Muscle layer of colon (tissue), 2 donors: ENCODE results near the gene ARHGAP8.
"Not testable (repeated sequence)": the region's sequence is repeated elsewhere in the genome, so short reads cannot be mapped to it uniquely, and the experiment has no call there.

Source experiments
- H3K27ac ChIP-seq: one replicate; pipeline ENCODE4 v1.7.0; 2013; ENCODE audit warnings: low read depth, mild to moderate bottlenecking, low read length, moderate library complexity
- H3K27me3 ChIP-seq, 2 donors: one replicate each; pipeline ENCODE4 v1.7.0; 2013; ENCODE audit warnings: low read length in 2 of 2, mild to moderate bottlenecking in 2 of 2; ENCODE audit not compliant: insufficient read depth in 2 of 2, control insufficient read depth in 1 of 2
- H3K36me3 ChIP-seq: one replicate; pipeline ENCODE4 v1.7.0; 2013; ENCODE audit warnings: mild to moderate bottlenecking, low read length; ENCODE audit not compliant: insufficient read depth
- H3K4me1 ChIP-seq: one replicate; pipeline ENCODE4 v1.7.0; 2013; ENCODE audit warnings: mild to moderate bottlenecking, low read length; ENCODE audit not compliant: insufficient read depth
- H3K4me3 ChIP-seq, 2 donors: one replicate each; pipeline ENCODE4 v1.7.0; 2013; ENCODE audit warnings: low read length in 2 of 2, low read depth in 1 of 2, mild to moderate bottlenecking in 1 of 2, moderate library complexity in 1 of 2
- H3K9ac ChIP-seq: one replicate; pipeline ENCODE4 v1.7.0; 2013; ENCODE audit warnings: low read length
- H3K9me3 ChIP-seq: one replicate; pipeline ENCODE4 v1.7.0; 2013; ENCODE audit warnings: mild to moderate bottlenecking, low read length
- donor health status: abdominal sarcoma.
- donor health status: Adenocarcinoma of cecum.

The ARHGAP8 gene

GRCh38 chr22:44743247-44743646 lies 9.1 kb upstream of the ARHGAP8 start:
- Histone ChIP-seq H3K9me3 (no peaks in the 10 kb centered on the region), H3K4me3 (no peak overlapping the region), H3K27ac (no peak overlapping the region), H3K4me1 (no peaks in the 10 kb centered on the region), H3K9ac (no peak overlapping the region), H3K27me3 (no peaks in the 10 kb centered on the region), H3K36me3 (no peaks in the 10 kb centered on the region)

- Histone ChIP-seq H3K27ac (no peak overlapping the region), H3K27me3 (no peaks in the 10 kb centered on the region), H3K9ac (no peak overlapping the region), H3K4me3 (no peak overlapping the region), H3K9me3 (no peaks in the 10 kb centered on the region), H3K4me1 (no peaks in the 10 kb centered on the region), H3K36me3 (no peaks in the 10 kb centered on the region)
Measured at GRCh38 chr22:44743804-44744211, 8.6 kb upstream of the ARHGAP8 start.

GRCh38 chr22:44745853-44746789 lies 6.3 kb upstream of the ARHGAP8 start:
- Histone ChIP-seq H3K9me3 (no peaks in the 10 kb centered on the region), H3K36me3 (no peaks in the 10 kb centered on the region), H3K4me3 (no peak overlapping the region), H3K4me1 (no peaks in the 10 kb centered on the region), H3K9ac (no peak overlapping the region), H3K27me3 (no peaks in the 10 kb centered on the region), H3K27ac (no peak overlapping the region)

GRCh38 chr22:44747784-44748127 lies 4.6 kb upstream of the ARHGAP8 start:
- H3K9ac ChIP-seq, H3K36me3 ChIP-seq, H3K27ac ChIP-seq, H3K4me3 ChIP-seq, H3K4me1 ChIP-seq, H3K9me3 ChIP-seq, H3K27me3 ChIP-seq: not testable (repeated sequence)

GRCh38 chr22:44748524-44748923 lies 3.9 kb upstream of the ARHGAP8 start:
- no peaks in the 10 kb centered on the region for H3K4me1 ChIP-seq
- H3K27ac ChIP-seq, result no peak overlapping the region
- peaks cover 8 to 9% of the 10 kb centered on the region in 2 donors for H3K27me3 ChIP-seq
- no peak overlapping the region for H3K9ac ChIP-seq
- no peak overlapping the region for H3K4me3 ChIP-seq
- H3K9me3 ChIP-seq, result peaks cover 5% of the 10 kb centered on the region
- no peaks in the 10 kb centered on the region for H3K36me3 ChIP-seq

GRCh38 chr22:44750481-44750880 lies 1.9 kb upstream of the ARHGAP8 start:
- H3K27me3 ChIP-seq, result peaks cover 15 to 16% of the 10 kb centered on the region in 2 donors
- H3K9ac ChIP-seq, result no peak overlapping the region
- no peak overlapping the region for H3K4me3 ChIP-seq
- H3K27ac ChIP-seq, result no peak overlapping the region
- H3K36me3 ChIP-seq, result no peaks in the 10 kb centered on the region
- H3K4me1 ChIP-seq, result no peaks in the 10 kb centered on the region
- H3K9me3 ChIP-seq, result peaks cover 5% of the 10 kb centered on the region

GRCh38 chr22:44753189-44754042 lies 1.0 kb downstream of the ARHGAP8 start:
- Histone ChIP-seq H3K27ac (no peak overlapping the region), H3K36me3 (no peaks in the 10 kb centered on the region), H3K27me3 (peaks cover 15 to 17% of the 10 kb centered on the region in 2 donors), H3K4me3 (no peak overlapping the region), H3K4me1 (no peaks in the 10 kb centered on the region), H3K9ac (no peak overlapping the region), H3K9me3 (peaks cover 5% of the 10 kb centered on the region)

- Histone ChIP-seq H3K4me1 (no peaks in the 10 kb centered on the region), H3K27me3 (peaks cover 15 to 21% of the 10 kb centered on the region in 2 donors), H3K9ac (no peak overlapping the region), H3K36me3 (no peaks in the 10 kb centered on the region), H3K27ac (no peak overlapping the region), H3K4me3 (no peak overlapping the region), H3K9me3 (peaks cover 5% of the 10 kb centered on the region)
Measured at GRCh38 chr22:44754998-44755397, 2.6 kb downstream of the ARHGAP8 start.

GRCh38 chr22:44755417-44755816 lies 3.0 kb downstream of the ARHGAP8 start:
- no peaks in the 10 kb centered on the region for H3K4me1 ChIP-seq
- H3K27me3 ChIP-seq, result peaks cover 15 to 21% of the 10 kb centered on the region in 2 donors
- H3K9me3 ChIP-seq, result peaks cover 5% of the 10 kb centered on the region
- no peak overlapping the region for H3K27ac ChIP-seq
- H3K36me3 ChIP-seq, result no peaks in the 10 kb centered on the region
- no peak overlapping the region for H3K9ac ChIP-seq
- no peak overlapping the region for H3K4me3 ChIP-seq

GRCh38 chr22:44755956-44756361 lies 3.6 kb downstream of the ARHGAP8 start:
- Histone ChIP-seq H3K4me3 (no peak overlapping the region), H3K4me1 (no peaks in the 10 kb centered on the region), H3K9me3 (peaks cover 5% of the 10 kb centered on the region), H3K36me3 (no peaks in the 10 kb centered on the region), H3K27ac (no peak overlapping the region), H3K27me3 (peaks cover 15 to 21% of the 10 kb centered on the region in 2 donors), H3K9ac (no peak overlapping the region)

- Histone ChIP-seq H3K36me3 (no peaks in the 10 kb centered on the region), H3K4me3 (no peak overlapping the region), H3K9me3 (no peaks in the 10 kb centered on the region), H3K9ac (no peak overlapping the region), H3K27me3 (peaks cover 7 to 13% of the 10 kb centered on the region in 2 donors), H3K4me1 (no peaks in the 10 kb centered on the region), H3K27ac (no peak overlapping the region)
Measured at GRCh38 chr22:44758344-44758973, 6.1 kb downstream of the ARHGAP8 start.
